ENCODE results near the gene MEF2C.

MEF2C gene

GRCh38 chr5:88868468-88869068 is 14.4 kb downstream of the MEF2C start:
- H3K36me3 ChIP-seq (ENCODE audit: control insufficient read depth, low read length): peaks cover 68% of the 10 kb centered on the region
- H3F3A ChIP-seq (ENCODE audit: control insufficient read depth, insufficient read depth): 0 out of 2 replicates have a peak, but pooled peaks cover 2% of the 10 kb centered on the region
- peaks cover 94% of the 10 kb centered on the region for H3K79me2 ChIP-seq (ENCODE audit: control insufficient read depth, low read length)
- no peak for TF ChIP-seq EZH2phosphoT487 (IDR thresholded peaks at IDR 0.05; ENCODE audit: borderline replicate concordance, low read length)
- TF ChIP-seq CTCF (IDR thresholded peaks at IDR 0.05; ENCODE audit: low read depth, low read length, poor library complexity, severe bottlenecking): no peak
- H3K9me3 ChIP-seq (ENCODE audit: control insufficient read depth, insufficient read depth, low read length): no peaks in the 10 kb centered on the region
- H3K4me3 ChIP-seq (ENCODE audit: low read length): no peak overlapping the region
- no peaks in the 10 kb centered on the region for H3K4me1 ChIP-seq (ENCODE audit: control insufficient read depth, low read length)
- no peak overlapping the region for H3K27ac ChIP-seq (ENCODE audit: low read depth, low read length)
- H3K4me2 ChIP-seq (ENCODE audit: low read length): no peak overlapping the region
- no peaks in the 10 kb centered on the region for H3K27me3 ChIP-seq (ENCODE audit: control insufficient read depth, low read length)
- H4K20me1 ChIP-seq (ENCODE audit: control insufficient read depth, insufficient read depth, low read depth, low read length): no peaks in the 10 kb centered on the region
- H3K9me2 ChIP-seq (replicated peaks; ENCODE audit: control insufficient read depth, low read length): no peaks in the 10 kb centered on the region

- peaks cover 69% of the 10 kb centered on the region for H3K36me3 ChIP-seq (ENCODE audit: control insufficient read depth, low read length)
Observed at GRCh38 chr5:88867638-88868037, 15.3 kb downstream of the MEF2C start.

GRCh38 chr5:88863523-88863922 is 19.5 kb downstream of the MEF2C start:
- Histone ChIP-seq H3K79me2 (ENCODE audit: control insufficient read depth, low read length) (peaks cover 89% of the 10 kb centered on the region), H3K4me3 (ENCODE audit: low read length) (no peak overlapping the region), H3K36me3 (ENCODE audit: control insufficient read depth, low read length) (peaks cover 84% of the 10 kb centered on the region), H4K20me1 (ENCODE audit: control insufficient read depth, insufficient read depth, low read depth, low read length) (no peaks in the 10 kb centered on the region; the same call in 1 of the 2 replicates), H3K27me3 (ENCODE audit: control insufficient read depth, low read length) (no peaks in the 10 kb centered on the region), H3K4me2 (ENCODE audit: low read length) (no peak overlapping the region), H3K9me2 (replicated peaks; ENCODE audit: control insufficient read depth, low read length) (no peaks in the 10 kb centered on the region), H3K27ac (ENCODE audit: low read depth, low read length) (no peak overlapping the region), H3K4me1 (ENCODE audit: control insufficient read depth, low read length) (no peaks in the 10 kb centered on the region), H3F3A (ENCODE audit: control insufficient read depth, insufficient read depth) (no peaks in the 10 kb centered on the region), H3K9me3 (ENCODE audit: control insufficient read depth, insufficient read depth, low read length) (no peaks in the 10 kb centered on the region)
- TF ChIP-seq EZH2phosphoT487 (IDR thresholded peaks at IDR 0.05; ENCODE audit: borderline replicate concordance, low read length) (no peak), CTCF (IDR thresholded peaks at IDR 0.05; ENCODE audit: low read depth, low read length, poor library complexity, severe bottlenecking) (no peak)

More at GRCh38 chr5:88867638-88868037, 15.3 kb downstream of the MEF2C start:
- Histone ChIP-seq H3K79me2 (ENCODE audit: control insufficient read depth, low read length) (peaks cover 94% of the 10 kb centered on the region), H3K9me3 (ENCODE audit: control insufficient read depth, insufficient read depth, low read length) (no peaks in the 10 kb centered on the region), H3K27me3 (ENCODE audit: control insufficient read depth, low read length) (no peaks in the 10 kb centered on the region), H4K20me1 (ENCODE audit: control insufficient read depth, insufficient read depth, low read depth, low read length) (no peaks in the 10 kb centered on the region; the same call in 1 of the 2 replicates), H3K4me2 (ENCODE audit: low read length) (no peak overlapping the region), H3K9me2 (replicated peaks; ENCODE audit: control insufficient read depth, low read length) (no peaks in the 10 kb centered on the region), H3K4me3 (ENCODE audit: low read length) (no peak overlapping the region), H3K4me1 (ENCODE audit: control insufficient read depth, low read length) (no peaks in the 10 kb centered on the region), H3F3A (ENCODE audit: control insufficient read depth, insufficient read depth) (0 out of 2 replicates have a peak, but pooled peaks cover 2% of the 10 kb centered on the region), H3K27ac (ENCODE audit: low read depth, low read length) (no peak overlapping the region)
- TF ChIP-seq EZH2phosphoT487 (IDR thresholded peaks at IDR 0.05; ENCODE audit: borderline replicate concordance, low read length): no peak
- no peak for TF ChIP-seq CTCF (IDR thresholded peaks at IDR 0.05; ENCODE audit: low read depth, low read length, poor library complexity, severe bottlenecking)

Measured in DOHH2 (cell line).